22Rv1 (cell line): Measurements from ENCODE around the gene UBR3.

Source experiments
- ZFX ChIP-seq: fragments of 450-650 bp; IDR thresholded peaks from 2 replicates; pipeline ENCODE4 v1.6.1; 2017; ENCODE audit warnings: antibody characterized with exemption, borderline replicate concordance
- TF ChIP-seq, protein P1 (sequence below): fragments of 450-650 bp; IDR thresholded peaks from 2 replicates; pipeline ENCODE4 v1.5.1; 2017; ENCODE audit warnings: mild to moderate bottlenecking

DNA sequence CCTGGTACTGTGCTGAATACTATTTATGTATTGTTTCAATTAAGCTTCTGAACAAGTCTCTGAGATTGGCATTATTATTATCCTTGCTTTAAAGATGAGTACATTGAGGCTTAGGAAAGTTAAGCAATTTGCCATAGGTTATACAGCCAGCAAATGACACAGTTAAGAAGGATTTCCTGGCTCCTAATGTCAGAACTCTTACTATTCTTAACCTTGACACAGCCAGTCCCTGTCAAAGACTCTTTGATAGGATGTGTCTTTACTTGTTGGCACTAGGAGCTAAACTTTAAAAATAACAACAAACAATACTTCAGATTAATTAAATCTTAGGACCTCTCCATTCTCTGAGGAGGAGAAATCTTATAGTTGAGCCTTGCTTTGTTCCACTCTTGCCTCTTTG is 70.6 kb downstream of the UBR3 start:
- TF ChIP-seq, protein P1, sequence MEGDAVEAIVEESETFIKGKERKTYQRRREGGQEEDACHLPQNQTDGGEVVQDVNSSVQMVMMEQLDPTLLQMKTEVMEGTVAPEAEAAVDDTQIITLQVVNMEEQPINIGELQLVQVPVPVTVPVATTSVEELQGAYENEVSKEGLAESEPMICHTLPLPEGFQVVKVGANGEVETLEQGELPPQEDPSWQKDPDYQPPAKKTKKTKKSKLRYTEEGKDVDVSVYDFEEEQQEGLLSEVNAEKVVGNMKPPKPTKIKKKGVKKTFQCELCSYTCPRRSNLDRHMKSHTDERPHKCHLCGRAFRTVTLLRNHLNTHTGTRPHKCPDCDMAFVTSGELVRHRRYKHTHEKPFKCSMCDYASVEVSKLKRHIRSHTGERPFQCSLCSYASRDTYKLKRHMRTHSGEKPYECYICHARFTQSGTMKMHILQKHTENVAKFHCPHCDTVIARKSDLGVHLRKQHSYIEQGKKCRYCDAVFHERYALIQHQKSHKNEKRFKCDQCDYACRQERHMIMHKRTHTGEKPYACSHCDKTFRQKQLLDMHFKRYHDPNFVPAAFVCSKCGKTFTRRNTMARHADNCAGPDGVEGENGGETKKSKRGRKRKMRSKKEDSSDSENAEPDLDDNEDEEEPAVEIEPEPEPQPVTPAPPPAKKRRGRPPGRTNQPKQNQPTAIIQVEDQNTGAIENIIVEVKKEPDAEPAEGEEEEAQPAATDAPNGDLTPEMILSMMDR, result no peak
- TF ChIP-seq ZFX, result no peak
